NCI-H510A treated with DMSO at 0.1 percent for 48 hours (cell line): Measurements from ENCODE around the gene NIPAL3.

Experiments
- DNase-seq: peaks from one replicate; lab custom pipeline; 2025; lab: John Stamatoyannopoulos, UW

Gene NIPAL3

GRCh38 chr1:24415334-24415909 lies at the start of gene NIPAL3:
Gene NIPAL3 (plus strand): TSS chr1:24415802. CDS start chr1:24419548, 3,746 bp downstream.
- peak; percentile 99 for DNase-seq

DNA sequence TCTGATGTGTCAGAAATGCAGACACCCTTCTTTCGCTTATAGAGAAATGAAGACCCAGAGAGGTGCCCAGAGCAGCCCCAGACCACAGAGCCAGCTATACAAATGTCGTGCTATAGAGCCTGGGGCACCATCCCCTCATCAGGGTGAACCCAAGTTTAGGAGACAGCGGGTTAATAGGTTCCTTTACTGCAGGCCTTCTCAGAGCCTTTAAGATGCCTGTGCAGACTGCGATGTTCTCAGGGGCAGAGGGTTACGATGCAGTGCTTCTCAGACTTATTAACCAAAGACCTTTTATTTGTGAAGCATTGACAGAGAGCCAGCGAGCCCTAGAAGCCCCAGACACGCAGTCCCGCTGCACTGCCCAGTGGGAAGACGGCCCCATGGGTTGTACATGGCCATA lies 48.9 kb upstream of the NIPAL3 start:
- no peak for DNase-seq

GRCh38 chr1:24369199-24369598 lies 46.4 kb upstream of the NIPAL3 start:
- DNase-seq, result no peak

- no peak for DNase-seq
These were observed 45.8 kb upstream of the NIPAL3 start for GRCh38 chr1:24369801-24370200.

DNA sequence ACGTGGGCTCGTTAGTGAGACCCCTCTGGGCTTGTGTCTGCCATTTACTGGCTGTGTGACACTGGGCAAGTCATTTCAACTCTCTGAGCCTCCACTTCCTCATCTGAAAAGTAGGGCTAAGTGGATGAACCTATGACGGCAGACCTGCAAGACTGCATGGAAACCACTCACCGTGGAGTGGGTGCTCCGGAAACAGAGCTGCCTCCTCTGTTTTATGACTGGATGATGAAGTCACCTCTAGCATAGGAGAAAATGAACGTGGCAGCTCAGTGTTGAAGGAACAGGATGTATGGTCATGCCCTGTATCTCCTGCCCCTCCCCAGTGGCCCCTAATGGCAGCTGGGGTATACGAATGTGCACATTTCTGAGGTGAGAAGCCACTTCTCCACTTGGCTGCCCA lies 42.6 kb upstream of the NIPAL3 start:
- DNase-seq, result no peak

DNA sequence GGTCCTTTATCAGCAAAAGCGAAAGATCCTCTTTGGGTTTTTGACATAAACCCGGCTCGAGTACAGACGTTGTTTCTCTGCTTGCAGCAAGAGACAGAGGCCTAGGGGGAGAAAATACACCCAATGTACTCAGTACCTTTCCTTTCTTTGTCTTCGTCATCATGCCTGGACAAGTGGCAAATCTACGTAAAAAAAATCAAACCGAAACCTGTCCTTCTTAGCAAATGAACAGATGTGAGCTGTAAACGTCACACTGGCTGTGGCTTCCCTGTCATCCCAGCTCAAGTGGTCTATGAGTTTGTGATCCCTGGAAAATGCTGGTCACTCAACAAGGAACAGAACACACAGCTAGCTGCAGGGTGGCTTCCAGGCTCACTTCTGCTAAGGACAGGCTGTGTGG lies 41.9 kb upstream of the NIPAL3 start:
- DNase-seq, result no peak

DNA sequence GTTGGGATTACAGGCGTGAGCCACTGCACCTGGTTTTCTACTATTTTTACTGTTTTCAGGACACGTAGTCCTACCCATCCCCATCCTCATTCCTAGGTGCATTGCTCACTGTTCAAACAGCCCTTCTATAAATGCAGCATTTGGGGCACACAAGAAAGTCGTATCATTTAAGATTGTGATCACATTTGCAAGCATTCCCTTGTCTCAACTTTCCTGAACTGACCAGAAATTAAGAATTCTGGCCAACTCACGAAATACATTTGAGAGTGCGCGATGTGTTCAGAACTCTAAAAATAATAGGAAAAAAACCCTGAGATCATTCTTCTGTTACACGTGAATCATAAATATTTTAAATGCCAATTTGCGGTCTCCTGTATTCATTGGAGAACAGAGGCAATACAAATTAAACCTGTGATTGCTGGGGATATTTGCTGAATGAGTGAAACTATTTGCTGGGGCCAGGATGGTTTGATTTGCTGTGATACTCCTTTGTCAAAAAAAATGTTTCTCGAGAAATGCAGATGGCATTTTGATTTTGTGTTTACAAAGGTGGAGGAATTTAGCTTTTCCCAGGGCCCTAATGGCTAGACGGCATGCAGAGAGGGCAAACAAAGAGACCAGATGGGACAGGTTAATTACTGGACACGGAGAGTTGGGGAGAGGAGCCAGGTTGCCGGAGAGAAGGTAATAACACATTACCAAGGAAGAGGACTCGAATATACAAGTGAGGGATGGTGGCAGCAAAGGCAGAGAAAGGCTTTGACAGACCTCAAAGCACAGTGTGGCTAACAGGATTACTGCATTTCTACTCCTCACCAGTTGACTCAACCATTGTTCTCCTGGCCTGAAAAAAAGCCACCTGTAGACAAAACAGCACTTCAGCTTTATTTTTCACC lies 40.5 kb upstream of the NIPAL3 start:
- no peak for DNase-seq

DNA sequence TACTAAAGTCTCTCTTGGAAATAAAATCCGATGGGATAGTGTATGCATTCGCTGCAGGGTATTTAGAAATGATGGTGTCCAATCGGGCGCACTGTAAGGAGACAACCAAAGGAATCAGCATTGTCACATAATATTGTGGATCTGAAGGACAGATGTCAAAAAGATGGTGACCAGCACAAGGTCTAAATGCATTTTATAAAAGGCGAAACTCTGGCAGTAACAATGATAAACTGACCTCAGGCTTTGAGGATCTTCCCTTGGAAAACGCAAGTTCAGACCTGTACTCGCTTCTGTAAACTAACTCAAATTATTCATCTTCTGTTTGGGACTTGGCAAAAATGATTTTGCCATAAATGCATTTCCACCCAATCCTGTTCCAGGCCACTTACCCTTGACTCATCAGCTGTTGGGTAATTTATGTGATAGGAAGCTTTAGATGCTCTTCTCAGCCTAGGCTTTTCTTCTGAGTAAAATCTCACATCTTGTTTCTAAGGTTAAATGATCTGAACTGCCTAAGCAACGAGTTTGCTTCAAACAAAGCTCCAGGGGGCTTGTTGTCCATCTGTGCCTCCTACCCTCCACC lies 35.8 kb upstream of the NIPAL3 start:
- no peak for DNase-seq

DNA sequence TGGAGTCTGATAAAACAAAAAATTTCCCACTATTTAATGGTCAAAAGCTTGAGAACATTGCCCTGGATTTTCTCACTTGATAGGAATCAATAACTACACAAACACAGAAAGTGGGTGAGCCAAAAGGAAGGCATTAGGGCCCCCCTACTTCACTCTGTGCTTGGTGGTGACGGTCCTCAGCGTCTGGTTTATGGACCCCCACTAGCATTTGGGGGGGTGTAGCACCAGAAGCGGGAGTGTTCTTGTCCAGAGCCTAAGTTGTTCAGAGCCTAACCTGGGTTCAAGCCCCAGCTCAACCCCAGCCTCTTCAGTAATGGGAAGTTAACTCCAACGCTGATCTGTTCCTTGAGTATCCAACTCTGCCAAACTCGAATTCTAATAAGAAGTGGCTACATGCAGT lies 35.1 kb upstream of the NIPAL3 start:
- DNase-seq, result no peak

- DNase-seq, result no peak
These were observed 34.3 kb upstream of the NIPAL3 start for GRCh38 chr1:24381256-24381655.

- DNase-seq, result no peak
These were observed 33.4 kb upstream of the NIPAL3 start for GRCh38 chr1:24382165-24382577.

DNA sequence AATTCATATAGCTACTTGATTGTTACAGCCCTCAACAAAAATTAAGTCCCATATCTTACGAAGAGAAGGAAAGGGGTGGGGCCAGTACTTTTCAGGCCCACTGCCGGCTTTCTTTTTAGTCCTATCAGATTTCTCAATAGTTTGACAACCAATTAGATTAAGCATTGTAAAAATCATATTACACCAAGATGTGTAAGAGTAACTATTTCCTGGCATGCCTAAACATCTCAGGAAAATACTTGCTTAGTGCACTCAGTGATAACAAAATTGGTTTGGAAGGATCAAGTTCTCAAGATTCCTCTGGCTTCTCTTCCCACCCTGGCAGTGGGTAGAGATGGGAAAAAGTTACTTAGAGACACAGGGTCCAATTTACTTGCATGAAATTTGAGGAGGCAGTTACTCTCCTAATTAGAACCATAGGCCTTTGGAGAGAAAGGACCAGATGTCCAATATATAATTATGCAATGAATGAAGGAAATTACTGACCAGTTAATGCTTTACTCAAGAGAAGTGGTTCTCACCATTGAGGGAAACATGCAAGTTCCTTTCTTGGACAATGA lies 32.1 kb upstream of the NIPAL3 start:
- DNase-seq, result no peak

- DNase-seq, result no peak
These were observed 31.1 kb upstream of the NIPAL3 start for GRCh38 chr1:24384251-24385090.

GRCh38 chr1:24385160-24385940 lies 30.3 kb upstream of the NIPAL3 start:
- no peak for DNase-seq

DNA sequence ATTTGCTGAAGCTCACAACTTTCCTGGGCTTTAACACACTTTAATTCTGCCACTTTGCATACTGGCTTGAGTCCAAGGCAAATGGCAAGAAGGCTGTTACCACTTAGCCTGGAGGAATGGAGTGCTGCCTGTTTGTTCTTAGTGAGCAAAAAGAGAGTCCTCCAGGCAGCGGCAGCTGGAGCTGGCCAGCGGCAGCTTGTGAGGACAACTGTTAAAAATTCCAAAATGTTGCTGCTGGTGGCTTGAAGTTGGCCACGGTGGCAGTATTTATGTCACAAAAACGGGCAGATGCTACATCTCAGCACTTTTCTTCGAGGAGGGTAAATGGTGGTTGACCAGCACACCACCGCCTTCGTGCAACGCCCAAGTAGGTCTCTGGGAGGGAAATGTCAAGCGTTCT lies 29.4 kb upstream of the NIPAL3 start:
- peak; percentile 35 for DNase-seq

DNA sequence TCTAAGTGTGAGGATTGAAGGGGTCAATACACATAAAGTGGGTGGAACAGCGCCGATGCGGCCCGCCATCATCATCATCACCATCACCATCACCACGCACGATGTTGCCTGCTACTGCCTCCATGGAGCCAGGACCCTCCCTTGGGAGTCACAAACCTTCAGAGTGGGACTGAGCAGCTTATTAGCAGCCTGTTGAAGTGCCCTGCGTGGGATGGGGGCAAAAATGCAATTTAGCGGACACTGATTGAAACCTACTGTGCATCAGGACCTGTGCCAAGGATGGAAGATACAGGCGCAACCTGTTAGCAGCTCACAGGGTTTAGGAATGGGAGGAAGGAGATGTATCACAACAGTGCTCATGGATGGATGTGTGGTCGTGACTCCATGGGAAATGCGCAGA lies 28.7 kb upstream of the NIPAL3 start:
- no peak for DNase-seq

DNA sequence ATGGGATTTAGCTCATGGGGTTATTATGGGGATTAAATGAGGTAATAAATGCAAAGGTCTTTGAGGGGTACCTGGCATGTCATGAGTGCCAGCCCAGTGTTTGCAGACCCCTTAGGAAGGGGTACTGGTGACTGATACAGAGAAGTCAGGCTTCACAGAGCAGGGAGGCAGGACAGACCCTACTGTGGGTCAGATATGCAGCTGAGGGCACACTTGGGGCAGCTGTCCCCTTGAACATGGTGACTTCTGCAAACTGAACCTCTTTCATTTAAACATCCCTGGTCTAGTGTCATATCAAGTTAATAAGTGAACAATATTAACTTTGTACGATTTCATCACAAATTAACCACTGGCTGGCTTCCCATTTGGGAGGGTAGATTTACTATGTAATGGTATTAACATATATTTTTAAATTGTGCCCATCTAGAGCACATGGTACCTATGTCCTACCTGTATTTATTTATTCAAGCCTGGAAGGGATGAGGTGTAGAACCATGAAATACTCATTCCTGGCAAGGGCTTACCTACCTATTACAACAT lies 27.9 kb upstream of the NIPAL3 start:
- no peak for DNase-seq

- DNase-seq, result no peak
These were observed 27.2 kb upstream of the NIPAL3 start for GRCh38 chr1:24388331-24388885.

- DNase-seq, result no peak
These were observed 26.3 kb upstream of the NIPAL3 start for GRCh38 chr1:24389231-24389678.
